PC-9 (cell line): Measurements from ENCODE around the gene SENP6. TPM values are rescaled to one million over a fixed set of nuclear protein-coding genes. Genes with fewer than 3 reads are reported as not detected.

Experiments
- BruUV-seq: library from RNA; stranded (reverse); fragments of 400-500 nt; replicated peaks from 2 replicates; lab custom pipeline; 2021; lab: Mats Ljungman, UMichigan
- CTCF ChIA-PET: fragments of 300-600 bp; sonication (Branson Sonifier 250); formaldehyde crosslinking; loops from one replicate; lab custom pipeline; 2022; ENCODE audit warnings: antibody characterized with exemption; lab: Charles Lee
- POLR2A ChIA-PET: fragments of 300-600 bp; sonication (Branson Sonifier 250); formaldehyde crosslinking; loops from one replicate; lab custom pipeline; 2022; ENCODE audit warnings: antibody characterized with exemption; ENCODE audit not compliant: unreplicated experiment; lab: Charles Lee
- DNase-seq, 2 experiments: peaks; one replicate each; pipeline versions ENCODE4 v3.0.0 to v3.0.0-alpha.2; 2015 to 2022; ENCODE audit warnings: mixed read lengths in 1 of 2
- H2AFZ ChIP-seq: fragments of 200-600 bp; sonication (generic); 2 replicates; pipeline ENCODE4 v1.8.1; 2017; ENCODE audit warnings: antibody characterized with exemption
- H3F3A ChIP-seq: fragments of 200-600 bp; sonication (generic); 2 replicates; pipeline ENCODE4 v1.8.1; 2017; ENCODE audit warnings: antibody characterized with exemption, mild to moderate bottlenecking, low read depth; ENCODE audit not compliant: insufficient read depth
- H3K27ac ChIP-seq: fragments of 200-600 bp; sonication (generic); 2 replicates; pipeline ENCODE4 v1.6.1; 2016; ENCODE audit warnings: mixed run types
- H3K27me3 ChIP-seq: fragments of 200-600 bp; sonication (generic); 2 replicates; pipeline ENCODE4 v1.6.1; 2016; ENCODE audit warnings: low read depth, mixed run types; ENCODE audit not compliant: insufficient read depth
- H3K36me3 ChIP-seq: fragments of 200-600 bp; sonication (generic); 2 replicates; pipeline ENCODE4 v1.6.1; 2016; ENCODE audit warnings: low read depth, mixed run types
- H3K4me1 ChIP-seq: fragments of 200-600 bp; sonication (generic); replicated peaks from 2 replicates; pipeline ENCODE4 v1.6.1; 2016; ENCODE audit warnings: mixed run types; ENCODE audit not compliant: insufficient read depth
- H3K4me2 ChIP-seq: fragments of 200-600 bp; sonication (generic); 2 replicates; pipeline ENCODE4 v1.6.1; 2017; ENCODE audit warnings: mixed run types
- H3K4me3 ChIP-seq: fragments of 200-600 bp; sonication (generic); 2 replicates; pipeline ENCODE4 v1.6.1; 2016; ENCODE audit warnings: mixed run types
- H3K79me2 ChIP-seq: fragments of 200-600 bp; sonication (generic); 2 replicates; pipeline ENCODE4 v1.6.1; 2017; ENCODE audit warnings: low read depth, mixed run types
- H3K9me2 ChIP-seq: fragments of 200-600 bp; sonication (generic); 2 replicates; pipeline ENCODE4 v1.8.1; 2017; ENCODE audit warnings: mild to moderate bottlenecking; ENCODE audit not compliant: insufficient read depth
- H3K9me3 ChIP-seq: fragments of 200-600 bp; sonication (generic); 2 replicates; pipeline ENCODE4 v1.8.1; 2016; ENCODE audit warnings: low read depth; ENCODE audit not compliant: insufficient read depth
- H4K20me1 ChIP-seq: fragments of 200-600 bp; sonication (generic); 2 replicates; pipeline ENCODE4 v1.8.1; 2017; ENCODE audit not compliant: insufficient read depth
- EZH2 ChIP-seq: fragments of 200-600 bp; sonication (generic); IDR thresholded peaks from 2 replicates; pipeline ENCODE4 v1.8.0; 2017; ENCODE audit warnings: antibody characterized with exemption, low read depth
- intact Hi-C: fragments of 100-400 bp; cut with micrococcal nuclease; formaldehyde crosslinking; loops from one replicate; pipeline ENCODE4 v1.10.0; 2022; ENCODE audit not compliant: unreplicated experiment
- total RNA-seq: library from RNA; stranded (reverse); gene quantifications from 2 replicates; pipeline ENCODE4 v1.2.3, GENCODE V29; 2021
- TF ChIP-seq, protein P1 (sequence below): fragments of 200-600 bp; sonication (generic); conservative IDR thresholded peaks from 2 replicates; pipeline ENCODE4 v1.6.1; 2017; ENCODE audit warnings: mixed run types, antibody characterized with exemption, mild to moderate bottlenecking, moderate library complexity

Gene SENP6
- total RNA-seq, 1 experiment from 2014 or later, result 70.4 TPM

DNA sequence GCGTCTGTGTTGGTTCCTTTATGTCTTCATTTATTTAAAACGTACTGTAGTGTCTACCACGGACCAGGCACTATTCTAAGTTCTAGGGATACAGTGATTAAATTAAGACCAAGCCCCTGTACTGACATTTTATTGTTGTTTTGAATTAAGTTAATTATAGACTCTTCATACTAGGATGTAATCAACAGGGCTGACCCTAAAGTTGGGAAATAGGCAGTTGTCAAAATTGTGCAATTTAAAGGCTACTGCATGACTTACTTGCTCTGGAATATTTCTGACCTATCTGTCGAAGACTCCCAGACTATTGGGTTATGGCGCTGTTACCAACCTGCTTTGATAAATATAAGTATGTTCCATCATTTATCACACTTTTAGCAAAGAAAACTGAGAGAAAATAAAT lies 154.0 kb downstream of the SENP6 start:
- H3K27ac ChIP-seq, result no peak overlapping the region
- peaks cover 35% of the 10 kb centered on the region for H3F3A ChIP-seq
- H3K9me3 ChIP-seq, result peaks cover 16% of the 10 kb centered on the region; the same call in 1 of the 2 replicates
- H2AFZ ChIP-seq, result no peak overlapping the region
- H4K20me1 ChIP-seq, result peaks cover 8% of the 10 kb centered on the region
- no peak for DNase-seq
- H3K9me2 ChIP-seq, result no peaks in the 10 kb centered on the region
- ChIA-PET POLR2A (no interaction called here), CTCF (no interaction called here)
- peaks cover 96% of the 10 kb centered on the region for H3K79me2 ChIP-seq
- intact Hi-C loops, result no loop called here
- H3K4me2 ChIP-seq, result no peak overlapping the region
- peaks cover 32% of the 10 kb centered on the region for H3K4me1 ChIP-seq
- TF ChIP-seq EZH2, result no peak
- TF ChIP-seq, protein P1, sequence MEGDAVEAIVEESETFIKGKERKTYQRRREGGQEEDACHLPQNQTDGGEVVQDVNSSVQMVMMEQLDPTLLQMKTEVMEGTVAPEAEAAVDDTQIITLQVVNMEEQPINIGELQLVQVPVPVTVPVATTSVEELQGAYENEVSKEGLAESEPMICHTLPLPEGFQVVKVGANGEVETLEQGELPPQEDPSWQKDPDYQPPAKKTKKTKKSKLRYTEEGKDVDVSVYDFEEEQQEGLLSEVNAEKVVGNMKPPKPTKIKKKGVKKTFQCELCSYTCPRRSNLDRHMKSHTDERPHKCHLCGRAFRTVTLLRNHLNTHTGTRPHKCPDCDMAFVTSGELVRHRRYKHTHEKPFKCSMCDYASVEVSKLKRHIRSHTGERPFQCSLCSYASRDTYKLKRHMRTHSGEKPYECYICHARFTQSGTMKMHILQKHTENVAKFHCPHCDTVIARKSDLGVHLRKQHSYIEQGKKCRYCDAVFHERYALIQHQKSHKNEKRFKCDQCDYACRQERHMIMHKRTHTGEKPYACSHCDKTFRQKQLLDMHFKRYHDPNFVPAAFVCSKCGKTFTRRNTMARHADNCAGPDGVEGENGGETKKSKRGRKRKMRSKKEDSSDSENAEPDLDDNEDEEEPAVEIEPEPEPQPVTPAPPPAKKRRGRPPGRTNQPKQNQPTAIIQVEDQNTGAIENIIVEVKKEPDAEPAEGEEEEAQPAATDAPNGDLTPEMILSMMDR, result no peak
- BruUV-seq, result no TSS peak
- peaks cover 19% of the 10 kb centered on the region for H3K36me3 ChIP-seq
- no peak overlapping the region for H3K4me3 ChIP-seq
- no peaks in the 10 kb centered on the region for H3K27me3 ChIP-seq

DNA sequence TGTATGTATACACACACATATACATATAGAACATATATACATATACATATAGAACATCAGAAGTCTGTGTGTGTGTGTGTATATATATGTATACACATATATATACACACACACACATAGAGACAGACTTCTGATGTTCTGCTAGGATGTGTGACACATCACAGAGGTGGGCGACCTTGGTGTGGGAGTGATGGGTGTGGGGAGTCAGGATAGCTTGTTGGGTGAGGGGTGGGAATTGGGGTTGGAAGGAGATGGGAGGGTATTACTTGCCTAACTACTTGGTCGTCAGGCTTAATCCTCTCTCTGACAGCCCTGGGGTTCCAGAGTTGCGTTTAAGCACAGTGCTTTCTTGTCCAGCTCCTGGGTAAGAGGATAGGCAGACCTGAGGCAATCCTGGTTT lies 155.6 kb downstream of the SENP6 start:
- intact Hi-C loops, result no loop called here
- no peak overlapping the region for H2AFZ ChIP-seq
- no peak overlapping the region for H3K27ac ChIP-seq
- H3K4me2 ChIP-seq, result no peak overlapping the region
- no peak for DNase-seq
- H3K9me2 ChIP-seq, result no peaks in the 10 kb centered on the region
- peaks cover 16% of the 10 kb centered on the region for H3K4me1 ChIP-seq
- no peak for TF ChIP-seq EZH2
- BruUV-seq, result no TSS peak
- peaks cover 30% of the 10 kb centered on the region for H3F3A ChIP-seq
- ChIA-PET POLR2A (no interaction called here), CTCF (no interaction called here)
- peaks cover 19% of the 10 kb centered on the region for H3K36me3 ChIP-seq
- H3K79me2 ChIP-seq, result peaks cover 95% of the 10 kb centered on the region
- no peaks in the 10 kb centered on the region for H3K27me3 ChIP-seq
- no peak overlapping the region for H3K4me3 ChIP-seq
- H3K9me3 ChIP-seq, result peaks cover 16% of the 10 kb centered on the region; the same call in 1 of the 2 replicates
- peaks cover 13% of the 10 kb centered on the region for H4K20me1 ChIP-seq

DNA sequence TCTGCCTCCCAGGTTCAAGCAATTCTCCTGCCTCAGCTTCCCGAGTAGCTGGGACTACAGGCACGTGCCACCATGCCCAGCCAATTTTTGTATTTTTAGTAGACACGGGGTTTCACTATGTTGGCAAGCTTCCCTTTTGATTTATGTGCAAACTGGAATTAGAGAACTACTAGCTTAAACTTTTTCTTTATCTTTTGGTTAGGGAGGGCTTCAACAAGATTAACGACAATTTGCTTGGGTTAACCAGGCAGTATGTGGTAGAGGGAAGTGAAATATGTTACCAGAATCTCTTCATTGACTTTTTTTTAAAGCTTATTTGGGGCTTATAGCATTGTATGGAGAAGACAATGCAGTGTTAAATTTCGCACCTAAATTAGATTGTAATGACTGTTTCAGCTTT lies 156.4 kb downstream of the SENP6 start:
- no peak overlapping the region for H3K4me3 ChIP-seq
- H3K9me2 ChIP-seq, result no peaks in the 10 kb centered on the region
- DNase-seq, result no peak
- H3K4me2 ChIP-seq, result no peak overlapping the region
- no peaks in the 10 kb centered on the region for H3K27me3 ChIP-seq
- ChIA-PET POLR2A (interaction anchor here (0.6 kb wide), 1 partner anchor 41 kb away, joined by 4 read pairs; no protein-coding TSS in a partner anchor), CTCF (interaction anchor here (0.7 kb wide), 1 partner anchor 130 kb away, joined by 4 read pairs; no protein-coding TSS in a partner anchor)
- H4K20me1 ChIP-seq, result peaks cover 13% of the 10 kb centered on the region
- H3F3A ChIP-seq, result peaks cover 23% of the 10 kb centered on the region
- TF ChIP-seq, protein P1, result no peak
- no peak for TF ChIP-seq EZH2
- H3K36me3 ChIP-seq, result peaks cover 19% of the 10 kb centered on the region
- no TSS peak for BruUV-seq
- intact Hi-C loops, result no loop called here
- peaks cover 8% of the 10 kb centered on the region for H3K4me1 ChIP-seq
- H3K27ac ChIP-seq, result no peak overlapping the region
- H2AFZ ChIP-seq, result no peak overlapping the region
- peaks cover 95% of the 10 kb centered on the region for H3K79me2 ChIP-seq
- peaks cover 16% of the 10 kb centered on the region; the same call in 1 of the 2 replicates for H3K9me3 ChIP-seq

DNA sequence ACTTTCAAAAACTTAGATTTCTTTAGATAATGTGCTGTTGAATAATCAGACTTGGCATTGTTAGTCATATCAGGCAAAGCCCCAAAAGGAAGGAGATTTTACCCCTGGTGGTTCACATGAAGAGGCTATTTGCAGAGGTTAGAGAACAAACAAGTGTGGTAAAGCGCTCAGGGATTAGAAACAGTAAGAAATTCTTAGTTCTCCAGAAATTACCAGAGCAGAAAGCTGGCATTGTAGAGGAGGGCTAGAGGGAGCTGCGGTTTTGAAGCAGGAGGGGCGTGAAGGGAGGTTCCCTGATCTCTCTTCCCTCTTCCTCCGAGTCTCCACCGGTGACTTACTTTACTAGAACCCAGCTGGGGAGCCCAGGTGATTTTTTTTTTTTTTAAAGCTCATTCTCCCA lies 157.5 kb downstream of the SENP6 start:
- intact Hi-C loops, result no loop called here
- Histone ChIP-seq H3K4me3 (no peak overlapping the region), H3K4me2 (no peak overlapping the region), H3F3A (peaks cover 13% of the 10 kb centered on the region), H2AFZ (no peak overlapping the region), H3K79me2 (peaks cover 98% of the 10 kb centered on the region), H3K36me3 (peaks cover 26% of the 10 kb centered on the region), H3K27me3 (no peaks in the 10 kb centered on the region), H3K27ac (no peak overlapping the region), H4K20me1 (peaks cover 13% of the 10 kb centered on the region), H3K9me3 (peaks cover 14% of the 10 kb centered on the region; the same call in 1 of the 2 replicates), H3K9me2 (no peaks in the 10 kb centered on the region), H3K4me1 (no peaks in the 10 kb centered on the region)
- no TSS peak for BruUV-seq
- POLR2A ChIA-PET, result no interaction called here
- no peak for DNase-seq
- CTCF ChIA-PET, result no interaction called here
- TF ChIP-seq, protein P1, result no peak
- no peak for TF ChIP-seq EZH2
